K562 (cell line): ENCODE results near the gene TRIM26. TPM values are rescaled to one million over a fixed set of nuclear protein-coding genes. Genes with fewer than 3 reads are reported as not detected.
A peak's percentile ranks its signal among the peaks of the same experiment; 100 is the strongest.

Source experiments
- ARID1B ChIP-seq: fragments of 450-650 bp; IDR thresholded peaks from 2 replicates; pipeline ENCODE4 v1.6.1; 2016; ENCODE audit warnings: antibody characterized with exemption, mild to moderate bottlenecking, inconsistent platforms
- FOXM1 ChIP-seq, 2 experiments: fragments of 450-650 bp in 1 of 2; sonication (generic) in 1 of 2; formaldehyde crosslinking in 1 of 2; IDR thresholded peaks; 2 replicates each; pipeline versions ENCODE4 v1.6.1 to v1.9.0; 2017 to 2022; ENCODE audit warnings: low read depth in 2 of 2, mild to moderate bottlenecking in 2 of 2, missing genetic modification reagents in 1 of 2, moderate library complexity in 1 of 2
- GABPA ChIP-seq: fragments of 200-800 bp; sonication (Bioruptor generic); conservative IDR thresholded peaks from 2 replicates; pipeline ENCODE4 v1.6.1; 2016; ENCODE audit warnings: low read depth, missing genetic modification characterization, missing compliant biosample characterization
- HMGN3 ChIP-seq: IDR thresholded peaks from 2 replicates; pipeline ENCODE4 v1.6.1; 2011; ENCODE audit warnings: borderline replicate concordance, low read depth, mild to moderate bottlenecking, mixed read lengths, low read length; ENCODE audit not compliant: insufficient read length; ENCODE audit errors: extremely low read depth
- IRF1 ChIP-seq: sonication (generic); formaldehyde crosslinking; IDR thresholded peaks from 2 replicates; pipeline ENCODE4 v1.8.0; 2022; ENCODE audit warnings: missing genetic modification reagents, mild to moderate bottlenecking, borderline replicate concordance
- POLR2H ChIP-seq: IDR thresholded peaks from 2 replicates; pipeline ENCODE4 v1.6.1; 2016; ENCODE audit warnings: missing genetic modification characterization, low read depth, mild to moderate bottlenecking, control low read depth, missing compliant biosample characterization, moderate library complexity
- RBM17 ChIP-seq: fragments of 200-400 bp; formaldehyde crosslinking; IDR thresholded peaks from 2 replicates; pipeline ENCODE4 v1.6.1; 2017; ENCODE audit warnings: low read depth, mild to moderate bottlenecking, low read length, borderline replicate concordance
- ZBTB1 ChIP-seq: sonication (generic); formaldehyde crosslinking; IDR thresholded peaks from 2 replicates; pipeline ENCODE4 v1.8.1; 2023; ENCODE audit warnings: missing genetic modification reagents, low read depth, mild to moderate bottlenecking, borderline replicate concordance
- ZBTB11 ChIP-seq, 3 experiments: fragments of 200-800 bp in 1 of 3; fragments of 250-450 bp in 1 of 3; fragments of 450-650 bp in 1 of 3; sonication (Bioruptor Pico) in 1 of 3; sonication (Bioruptor generic) in 1 of 3; formaldehyde crosslinking in 1 of 3; IDR thresholded peaks; 2 replicates each; pipeline versions ENCODE4 v1.6.1 to v1.8.0; 2016 to 2022; ENCODE audit warnings: mild to moderate bottlenecking in 2 of 3, missing genetic modification characterization in 2 of 3, missing compliant biosample characterization in 1 of 3, moderate library complexity in 1 of 3
- ZNF146 ChIP-seq: IDR thresholded peaks from one replicate; pipeline ENCODE4 v1.6.1; 2018; ENCODE audit warnings: missing compliant biosample characterization; ENCODE audit not compliant: unreplicated experiment
- ZNF76 ChIP-seq: fragments of 250-450 bp; sonication (Bioruptor Pico); IDR thresholded peaks from 2 replicates; pipeline ENCODE4 v1.4.0; 2020; ENCODE audit warnings: mild to moderate bottlenecking, moderate library complexity, borderline replicate concordance
- polyA plus RNA-seq, 8 experiments: library from polyadenylated mRNA; depleted of rRNA in 4 of 8; stranded (reverse) in 5 of 8; unstranded in 3 of 8; fragments of >200 nt; fragmentation: Nextera tagmentation in 2 of 8; fragmentation: Illumina TruSeq in 1 of 8; extraction: Ambion mirVana in 2 of 8; extraction: Trizol in 1 of 8; gene quantifications; 2 replicates each; pipeline versions ENCODE4 v1.2.1 to v1.2.3, GENCODE V29; 2011 to 2014; ENCODE audit warnings: inconsistent platforms in 1 of 8, missing spikeins in 1 of 8
- total RNA-seq, 7 experiments: library from RNA; depleted of rRNA in 6 of 7; stranded (reverse); fragments of >200 nt in 6 of 7; fragmentation: Illumina TruSeq in 2 of 7; extraction: Trizol in 2 of 7; gene quantifications; 2 replicates each; pipeline versions ENCODE4 v1.2.1 to v1.2.3, GENCODE V29; 2011 to 2021; ENCODE audit warnings: low replicate concordance in 1 of 7
- TF ChIP-seq, protein P1 (sequence below), 3 experiments: fragments of 200-800 bp in 1 of 3; sonication (Bioruptor generic) in 1 of 3; sonication (generic) in 1 of 3; formaldehyde crosslinking in 1 of 3; IDR thresholded peaks; 2 replicates each; pipeline versions ENCODE4 v1.6.1 to v1.8.0; 2016 to 2022; ENCODE audit warnings: mild to moderate bottlenecking in 2 of 3, missing compliant biosample characterization in 2 of 3, missing genetic modification characterization in 2 of 3, missing genetic modification reagents in 1 of 3

The TRIM26 gene
- total and polyA plus RNA-seq, 9 of the 15 experiments (the other 6 are each of a cell fraction or from before 2014, with no cell fraction given): 0.80 to 5.0 (median 2.8) TPM

DNA sequence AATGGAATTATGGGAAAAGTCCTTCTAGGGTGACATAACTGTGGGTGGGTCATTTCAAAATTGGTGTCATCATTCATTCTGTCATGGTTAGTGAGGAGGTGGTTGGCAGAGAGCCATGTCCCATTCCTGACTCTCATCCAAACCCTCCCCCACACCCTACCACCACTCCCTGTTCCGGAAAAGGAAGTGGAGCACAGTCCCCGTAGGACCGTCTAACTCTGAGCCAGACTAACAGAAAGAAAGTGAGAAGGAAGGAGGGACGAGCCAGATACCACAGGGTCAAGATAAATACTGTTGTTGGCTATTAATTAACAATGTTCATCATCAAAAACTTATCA, 57.0 kb downstream of the TRIM26 start (continued):
- TF ChIP-seq IRF1 (CRISPR knock-in tag): no peak
- peak in 1 of 3 experiments; percentile 83; a peak in 2 of 6 replicates for TF ChIP-seq ZBTB11 (CRISPR knock-in tag; IDR thresholded peaks at IDR 0.05)
- no peak for TF ChIP-seq FOXM1 (IDR thresholded peaks at IDR 0.05; ENCODE audit: low read depth)
- TF ChIP-seq FOXM1 (CRISPR knock-in tag; IDR thresholded peaks at IDR 0.05; ENCODE audit: low read depth): no peak
- TF ChIP-seq ZNF76: 0 out of 2 replicates have a peak, but pooled peaks have one; percentile 27
- TF ChIP-seq POLR2H (tag): peak; percentile 83
- TF ChIP-seq, protein P1, sequence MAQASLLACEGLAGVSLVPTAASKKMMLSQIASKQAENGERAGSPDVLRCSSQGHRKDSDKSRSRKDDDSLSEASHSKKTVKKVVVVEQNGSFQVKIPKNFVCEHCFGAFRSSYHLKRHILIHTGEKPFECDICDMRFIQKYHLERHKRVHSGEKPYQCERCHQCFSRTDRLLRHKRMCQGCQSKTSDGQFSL (CRISPR knock-in tag; IDR thresholded peaks at IDR 0.05): no peak
- TF ChIP-seq, protein P1 (tag; IDR thresholded peaks at IDR 0.05): no peak
- no peak for TF ChIP-seq RBM17
- TF ChIP-seq HMGN3: no peak
- TF ChIP-seq ZBTB1 (CRISPR knock-in tag): no peak
- TF ChIP-seq GABPA (tag): peak; percentile 90
- no peak for TF ChIP-seq ZNF146 (CRISPR knock-in tag)
- TF ChIP-seq ARID1B: peak; percentile 30; the same call in 1 of the 2 replicates
